ENCODE data around the gene TRIM66.

DNA sequence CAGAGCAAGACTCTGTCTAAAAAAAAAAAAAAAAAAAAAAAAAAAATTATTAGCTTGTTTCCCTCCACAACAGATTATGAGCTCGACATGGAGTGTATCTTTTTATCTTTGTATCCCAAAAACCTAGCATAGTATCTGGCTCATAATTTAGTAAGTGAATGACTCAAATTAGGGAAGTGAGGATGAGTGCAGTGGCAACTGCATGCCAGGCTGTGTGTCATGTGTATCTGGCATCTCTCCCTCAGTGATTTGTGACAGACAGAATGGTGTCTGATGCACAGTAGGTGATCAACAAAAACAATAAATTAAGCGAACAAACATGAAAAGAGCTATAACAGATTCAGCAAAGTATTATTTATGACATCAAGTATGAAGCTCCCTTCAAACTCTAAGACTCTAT lies 95.7 kb downstream of the TRIM66 start:
- no peak for TF ChIP-seq POLR2A (IDR thresholded peaks at IDR 0.05)
- TF ChIP-seq, protein P1, sequence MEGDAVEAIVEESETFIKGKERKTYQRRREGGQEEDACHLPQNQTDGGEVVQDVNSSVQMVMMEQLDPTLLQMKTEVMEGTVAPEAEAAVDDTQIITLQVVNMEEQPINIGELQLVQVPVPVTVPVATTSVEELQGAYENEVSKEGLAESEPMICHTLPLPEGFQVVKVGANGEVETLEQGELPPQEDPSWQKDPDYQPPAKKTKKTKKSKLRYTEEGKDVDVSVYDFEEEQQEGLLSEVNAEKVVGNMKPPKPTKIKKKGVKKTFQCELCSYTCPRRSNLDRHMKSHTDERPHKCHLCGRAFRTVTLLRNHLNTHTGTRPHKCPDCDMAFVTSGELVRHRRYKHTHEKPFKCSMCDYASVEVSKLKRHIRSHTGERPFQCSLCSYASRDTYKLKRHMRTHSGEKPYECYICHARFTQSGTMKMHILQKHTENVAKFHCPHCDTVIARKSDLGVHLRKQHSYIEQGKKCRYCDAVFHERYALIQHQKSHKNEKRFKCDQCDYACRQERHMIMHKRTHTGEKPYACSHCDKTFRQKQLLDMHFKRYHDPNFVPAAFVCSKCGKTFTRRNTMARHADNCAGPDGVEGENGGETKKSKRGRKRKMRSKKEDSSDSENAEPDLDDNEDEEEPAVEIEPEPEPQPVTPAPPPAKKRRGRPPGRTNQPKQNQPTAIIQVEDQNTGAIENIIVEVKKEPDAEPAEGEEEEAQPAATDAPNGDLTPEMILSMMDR (IDR thresholded peaks at IDR 0.05) = no peak

All from thyroid gland (tissue), 4 donors.